GM18519 (cell line): Measurements from ENCODE around the gene BRD3.
"Not testable (repeated sequence)": the region's sequence is repeated elsewhere in the genome, so short reads cannot be mapped to it uniquely, and the experiment has no call there.

Source experiments
- ATAC-seq: cut with Tn5 transposase; IDR thresholded peaks from one replicate; pipeline ENCODE4 v1.9.1; 2021; ENCODE audit warnings: mild to moderate bottlenecking, moderate library complexity; ENCODE audit not compliant: unreplicated experiment, low FRiP score

Gene BRD3

GRCh38 chr9:134067904-134068743 lies at the start of gene BRD3:
BRD3 (minus strand) TSS chr9:134068026; CDS start chr9:134053477, 14,549 bp downstream.
- peak; percentile 52 for ATAC-seq

- ATAC-seq, result no peak
These were observed 44.7 kb upstream of the BRD3 start for GRCh38 chr9:134112561-134112960.

- ATAC-seq, result no peak
These were observed 43.2 kb upstream of the BRD3 start for GRCh38 chr9:134111064-134111463.

- no peak for ATAC-seq
These were observed 35.7 kb upstream of the BRD3 start for GRCh38 chr9:134103391-134103998.

- no peak for ATAC-seq
These were observed 33.9 kb upstream of the BRD3 start for GRCh38 chr9:134101623-134102149.

GRCh38 chr9:134101133-134101532 lies 33.3 kb upstream of the BRD3 start:
- ATAC-seq, result not testable (repeated sequence)

- ATAC-seq, result no peak
These were observed 32.2 kb upstream of the BRD3 start for GRCh38 chr9:134100040-134100439.

GRCh38 chr9:134099123-134099761 lies 31.4 kb upstream of the BRD3 start:
- ATAC-seq, result no peak

- no peak for ATAC-seq
These were observed 22.1 kb upstream of the BRD3 start for GRCh38 chr9:134089972-134090371.

- ATAC-seq, result no peak
These were observed 20.4 kb upstream of the BRD3 start for GRCh38 chr9:134088063-134088725.

GRCh38 chr9:134085674-134086073 lies 17.8 kb upstream of the BRD3 start:
- ATAC-seq, result no peak

- no peak for ATAC-seq
These were observed 15.6 kb upstream of the BRD3 start for GRCh38 chr9:134083451-134083850.

- no peak for ATAC-seq
These were observed 8.8 kb upstream of the BRD3 start for GRCh38 chr9:134076644-134077043.

- not testable (repeated sequence) for ATAC-seq
These were observed 7.9 kb upstream of the BRD3 start for GRCh38 chr9:134075689-134076088.

- ATAC-seq, result no peak
These were observed 5.7 kb upstream of the BRD3 start for GRCh38 chr9:134073500-134073899.

- ATAC-seq, result not testable (repeated sequence)
These were observed 4.9 kb upstream of the BRD3 start for GRCh38 chr9:134072683-134073082.

GRCh38 chr9:134071149-134071548 lies 3.3 kb upstream of the BRD3 start:
- ATAC-seq, result no peak

- no peak for ATAC-seq
These were observed 1.9 kb upstream of the BRD3 start for GRCh38 chr9:134069480-134070399.

GRCh38 chr9:134068744-134069479 lies 1.1 kb upstream of the BRD3 start:
- no peak for ATAC-seq
